WTC11 (cell line): ENCODE data around the gene SLC10A6. TPM values are rescaled to one million over a fixed set of nuclear protein-coding genes. Genes with fewer than 3 reads are reported as not detected.

ENCODE experiments used
- ATAC-seq: fragments of 200-7000 bp; cut with Tn5 transposase; 2 replicates; pipeline ENCODE4 v1.10.0; 2021; ENCODE audit warnings: mild to moderate bottlenecking, moderate library complexity
- CTCF ChIA-PET: fragments of 300-600 bp; sonication (Branson Sonifier 250); formaldehyde crosslinking; loops from one replicate; lab custom pipeline; 2021; ENCODE audit warnings: antibody characterized with exemption; lab: Charles Lee
- POLR2A ChIA-PET: fragments of 350-600 bp; sonication (Branson Sonifier 250); formaldehyde crosslinking; loops from one replicate; lab custom pipeline; 2021; ENCODE audit warnings: antibody characterized with exemption; lab: Charles Lee
- DNase-seq: peaks from one replicate; pipeline ENCODE4 v3.0.0; 2021; ENCODE audit warnings: low spot score
- H3K27ac Mint-ChIP-seq: 2 replicates; pipeline ENCODE4 v1.8.0; 2021; ENCODE audit warnings: mixed read lengths
- H3K27me3 Mint-ChIP-seq: 2 replicates; pipeline ENCODE4 v1.8.0; 2021; ENCODE audit warnings: low read depth, mild to moderate bottlenecking, moderate library complexity, mixed read lengths
- H3K36me3 Mint-ChIP-seq: 2 replicates; pipeline ENCODE4 v1.8.0; 2021; ENCODE audit warnings: mixed read lengths
- H3K4me1 Mint-ChIP-seq: 2 replicates; pipeline ENCODE4 v1.8.0; 2022; ENCODE audit warnings: mixed read lengths
- H3K4me3 Mint-ChIP-seq: 2 replicates; pipeline ENCODE4 v1.8.0; 2021; ENCODE audit warnings: mild to moderate bottlenecking, moderate library complexity, mixed read lengths
- H3K9me3 Mint-ChIP-seq: 2 replicates; pipeline ENCODE4 v1.8.0; 2021; ENCODE audit warnings: mixed read lengths
- CDX4 ChIP-seq: fragments of 250-450 bp; sonication (Bioruptor Pico); IDR thresholded peaks from 2 replicates; pipeline ENCODE4 v1.9.0; 2021; ENCODE audit warnings: moderate library complexity, mild to moderate bottlenecking, inconsistent platforms, borderline replicate concordance
- EMX1 ChIP-seq: fragments of 250-450 bp; sonication (Bioruptor Pico); IDR thresholded peaks from 2 replicates; pipeline ENCODE4 v1.8.0; 2021; ENCODE audit warnings: mild to moderate bottlenecking
- FOXP4 ChIP-seq: sonication (generic); formaldehyde crosslinking; IDR thresholded peaks from 2 replicates; pipeline ENCODE4 v1.8.0; 2022; ENCODE audit warnings: mild to moderate bottlenecking, missing genetic modification reagents
- PRRX2 ChIP-seq: fragments of 250-450 bp; sonication (Bioruptor Pico); IDR thresholded peaks from 2 replicates; pipeline ENCODE4 v1.8.0; 2021; ENCODE audit warnings: mild to moderate bottlenecking
- RELA ChIP-seq: sonication (generic); formaldehyde crosslinking; IDR thresholded peaks from 2 replicates; pipeline ENCODE4 v1.8.1; 2022; ENCODE audit warnings: missing genetic modification reagents, mild to moderate bottlenecking, borderline replicate concordance
- SOX15 ChIP-seq: fragments of 250-450 bp; sonication (Bioruptor Pico); IDR thresholded peaks from 2 replicates; pipeline ENCODE4 v1.9.0; 2021; ENCODE audit warnings: mild to moderate bottlenecking
- TCF7 ChIP-seq: sonication (generic); formaldehyde crosslinking; IDR thresholded peaks from 2 replicates; pipeline ENCODE4 v1.8.0; 2022; ENCODE audit warnings: mild to moderate bottlenecking, low read depth, missing genetic modification reagents, moderate library complexity
- USF2 ChIP-seq: sonication (generic); formaldehyde crosslinking; IDR thresholded peaks from 2 replicates; pipeline ENCODE4 v1.8.1; 2023; ENCODE audit warnings: mild to moderate bottlenecking, missing genetic modification reagents, moderate library complexity
- ZBTB43 ChIP-seq: sonication (generic); formaldehyde crosslinking; IDR thresholded peaks from 2 replicates; pipeline ENCODE4 v1.8.1; 2023; ENCODE audit warnings: mild to moderate bottlenecking, missing genetic modification reagents
- ZMAT4 ChIP-seq: fragments of 250-450 bp; sonication (Bioruptor Pico); IDR thresholded peaks from 2 replicates; pipeline ENCODE4 v1.9.0; 2021; ENCODE audit warnings: mild to moderate bottlenecking
- ZNF138 ChIP-seq: sonication (generic); formaldehyde crosslinking; conservative IDR thresholded peaks from 2 replicates; pipeline ENCODE4 v1.8.1; 2022; ENCODE audit warnings: mild to moderate bottlenecking, moderate library complexity, missing genetic modification reagents
- ZNF219 ChIP-seq: sonication (generic); formaldehyde crosslinking; IDR thresholded peaks from 2 replicates; pipeline ENCODE4 v1.8.0; 2023; ENCODE audit warnings: missing genetic modification reagents, mild to moderate bottlenecking, borderline replicate concordance
- total RNA-seq: library from RNA; stranded (reverse); gene quantifications from 3 replicates; pipeline ENCODE4 v1.2.3, GENCODE V29; 2021
- TF ChIP-seq, protein P1 (sequence below): sonication (generic); formaldehyde crosslinking; IDR thresholded peaks from 2 replicates; pipeline ENCODE4 v1.8.0; 2022; ENCODE audit warnings: mild to moderate bottlenecking, missing genetic modification reagents
- TF ChIP-seq, protein P2 (sequence below): sonication (generic); formaldehyde crosslinking; conservative IDR thresholded peaks from 2 replicates; pipeline ENCODE4 v1.8.1; 2022; ENCODE audit warnings: mild to moderate bottlenecking, missing genetic modification reagents
- TF ChIP-seq, protein P3 (sequence below): sonication (generic); formaldehyde crosslinking; IDR thresholded peaks from 2 replicates; pipeline ENCODE4 v1.8.0; 2023; ENCODE audit warnings: missing genetic modification reagents, mild to moderate bottlenecking, borderline replicate concordance
- TF ChIP-seq, protein P4 (sequence below): fragments of 250-450 bp; sonication (Bioruptor Pico); IDR thresholded peaks from 2 replicates; pipeline ENCODE4 v1.9.0; 2021; ENCODE audit warnings: mild to moderate bottlenecking

SLC10A6 gene
- total RNA-seq, 1 experiment from 2014 or later, result not detected

- CTCF ChIA-PET, result no interaction called here
- DNase-seq (no peak), ATAC-seq (peak; percentile 38; the same call in 1 of the 2 replicates)
- no peaks in the 10 kb centered on the region for H3K36me3 Mint-ChIP-seq
- H3K27ac Mint-ChIP-seq, result no peak overlapping the region
- TF ChIP-seq USF2 (CRISPR knock-in tag) (no peak), ZNF138 (CRISPR knock-in tag) (no peak), RELA (CRISPR knock-in tag) (no peak), CDX4 (CRISPR knock-in tag) (no peak), PRRX2 (CRISPR knock-in tag) (no peak), TCF7 (CRISPR knock-in tag) (no peak), ZMAT4 (CRISPR knock-in tag) (no peak), SOX15 (CRISPR knock-in tag) (no peak), FOXP4 (no peak), EMX1 (CRISPR knock-in tag) (no peak), ZNF219 (CRISPR knock-in tag) (no peak), ZBTB43 (CRISPR knock-in tag) (no peak)
- TF ChIP-seq, protein P1, sequence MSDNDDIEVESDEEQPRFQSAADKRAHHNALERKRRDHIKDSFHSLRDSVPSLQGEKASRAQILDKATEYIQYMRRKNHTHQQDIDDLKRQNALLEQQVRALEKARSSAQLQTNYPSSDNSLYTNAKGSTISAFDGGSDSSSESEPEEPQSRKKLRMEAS (CRISPR knock-in tag), result no peak
- TF ChIP-seq, protein P2, sequence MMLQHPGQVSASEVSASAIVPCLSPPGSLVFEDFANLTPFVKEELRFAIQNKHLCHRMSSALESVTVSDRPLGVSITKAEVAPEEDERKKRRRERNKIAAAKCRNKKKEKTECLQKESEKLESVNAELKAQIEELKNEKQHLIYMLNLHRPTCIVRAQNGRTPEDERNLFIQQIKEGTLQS, result no peak
- TF ChIP-seq, protein P3, sequence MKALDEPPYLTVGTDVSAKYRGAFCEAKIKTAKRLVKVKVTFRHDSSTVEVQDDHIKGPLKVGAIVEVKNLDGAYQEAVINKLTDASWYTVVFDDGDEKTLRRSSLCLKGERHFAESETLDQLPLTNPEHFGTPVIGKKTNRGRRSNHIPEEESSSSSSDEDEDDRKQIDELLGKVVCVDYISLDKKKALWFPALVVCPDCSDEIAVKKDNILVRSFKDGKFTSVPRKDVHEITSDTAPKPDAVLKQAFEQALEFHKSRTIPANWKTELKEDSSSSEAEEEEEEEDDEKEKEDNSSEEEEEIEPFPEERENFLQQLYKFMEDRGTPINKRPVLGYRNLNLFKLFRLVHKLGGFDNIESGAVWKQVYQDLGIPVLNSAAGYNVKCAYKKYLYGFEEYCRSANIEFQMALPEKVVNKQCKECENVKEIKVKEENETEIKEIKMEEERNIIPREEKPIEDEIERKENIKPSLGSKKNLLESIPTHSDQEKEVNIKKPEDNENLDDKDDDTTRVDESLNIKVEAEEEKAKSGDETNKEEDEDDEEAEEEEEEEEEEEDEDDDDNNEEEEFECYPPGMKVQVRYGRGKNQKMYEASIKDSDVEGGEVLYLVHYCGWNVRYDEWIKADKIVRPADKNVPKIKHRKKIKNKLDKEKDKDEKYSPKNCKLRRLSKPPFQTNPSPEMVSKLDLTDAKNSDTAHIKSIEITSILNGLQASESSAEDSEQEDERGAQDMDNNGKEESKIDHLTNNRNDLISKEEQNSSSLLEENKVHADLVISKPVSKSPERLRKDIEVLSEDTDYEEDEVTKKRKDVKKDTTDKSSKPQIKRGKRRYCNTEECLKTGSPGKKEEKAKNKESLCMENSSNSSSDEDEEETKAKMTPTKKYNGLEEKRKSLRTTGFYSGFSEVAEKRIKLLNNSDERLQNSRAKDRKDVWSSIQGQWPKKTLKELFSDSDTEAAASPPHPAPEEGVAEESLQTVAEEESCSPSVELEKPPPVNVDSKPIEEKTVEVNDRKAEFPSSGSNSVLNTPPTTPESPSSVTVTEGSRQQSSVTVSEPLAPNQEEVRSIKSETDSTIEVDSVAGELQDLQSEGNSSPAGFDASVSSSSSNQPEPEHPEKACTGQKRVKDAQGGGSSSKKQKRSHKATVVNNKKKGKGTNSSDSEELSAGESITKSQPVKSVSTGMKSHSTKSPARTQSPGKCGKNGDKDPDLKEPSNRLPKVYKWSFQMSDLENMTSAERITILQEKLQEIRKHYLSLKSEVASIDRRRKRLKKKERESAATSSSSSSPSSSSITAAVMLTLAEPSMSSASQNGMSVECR (CRISPR knock-in tag), result no peak
- TF ChIP-seq, protein P4, sequence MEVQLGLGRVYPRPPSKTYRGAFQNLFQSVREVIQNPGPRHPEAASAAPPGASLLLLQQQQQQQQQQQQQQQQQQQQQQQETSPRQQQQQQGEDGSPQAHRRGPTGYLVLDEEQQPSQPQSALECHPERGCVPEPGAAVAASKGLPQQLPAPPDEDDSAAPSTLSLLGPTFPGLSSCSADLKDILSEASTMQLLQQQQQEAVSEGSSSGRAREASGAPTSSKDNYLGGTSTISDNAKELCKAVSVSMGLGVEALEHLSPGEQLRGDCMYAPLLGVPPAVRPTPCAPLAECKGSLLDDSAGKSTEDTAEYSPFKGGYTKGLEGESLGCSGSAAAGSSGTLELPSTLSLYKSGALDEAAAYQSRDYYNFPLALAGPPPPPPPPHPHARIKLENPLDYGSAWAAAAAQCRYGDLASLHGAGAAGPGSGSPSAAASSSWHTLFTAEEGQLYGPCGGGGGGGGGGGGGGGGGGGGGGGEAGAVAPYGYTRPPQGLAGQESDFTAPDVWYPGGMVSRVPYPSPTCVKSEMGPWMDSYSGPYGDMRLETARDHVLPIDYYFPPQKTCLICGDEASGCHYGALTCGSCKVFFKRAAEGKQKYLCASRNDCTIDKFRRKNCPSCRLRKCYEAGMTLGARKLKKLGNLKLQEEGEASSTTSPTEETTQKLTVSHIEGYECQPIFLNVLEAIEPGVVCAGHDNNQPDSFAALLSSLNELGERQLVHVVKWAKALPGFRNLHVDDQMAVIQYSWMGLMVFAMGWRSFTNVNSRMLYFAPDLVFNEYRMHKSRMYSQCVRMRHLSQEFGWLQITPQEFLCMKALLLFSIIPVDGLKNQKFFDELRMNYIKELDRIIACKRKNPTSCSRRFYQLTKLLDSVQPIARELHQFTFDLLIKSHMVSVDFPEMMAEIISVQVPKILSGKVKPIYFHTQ, result no peak
- no peaks in the 10 kb centered on the region for H3K4me1 Mint-ChIP-seq
- no peaks in the 10 kb centered on the region for H3K27me3 Mint-ChIP-seq
- H3K9me3 Mint-ChIP-seq, result 0 out of 2 replicates have a peak, but pooled peaks cover 3% of the 10 kb centered on the region
- H3K4me3 Mint-ChIP-seq, result no peak overlapping the region
- POLR2A ChIA-PET, result no interaction called here
Observed at GRCh38 chr4:86834901-86835300, 14.3 kb downstream of the SLC10A6 start.
